K562 (cell line): ENCODE data around the gene MBD4. TPM values are rescaled to one million over a fixed set of nuclear protein-coding genes. Genes with fewer than 3 reads are reported as not detected.

Experiments
- KDM1A ChIP-seq, 2 experiments: fragments of 450-650 bp; IDR thresholded peaks; 2 replicates each; pipeline ENCODE4 v1.6.1; 2016; ENCODE audit warnings: mild to moderate bottlenecking in 2 of 2
- L3MBTL2 ChIP-seq: fragments of 450-650 bp; IDR thresholded peaks from 2 replicates; pipeline ENCODE4 v1.6.1; 2016; ENCODE audit warnings: mild to moderate bottlenecking, moderate library complexity
- MEIS2 ChIP-seq: fragments of 450-650 bp; IDR thresholded peaks from 2 replicates; pipeline ENCODE4 v1.6.1; 2014; ENCODE audit warnings: mild to moderate bottlenecking; ENCODE audit not compliant: partially characterized antibody
- NCOA2 ChIP-seq, 2 experiments: fragments of 450-650 bp; IDR thresholded peaks; 2 replicates each; pipeline ENCODE4 v1.6.1; 2018; ENCODE audit warnings: mild to moderate bottlenecking in 2 of 2, moderate library complexity in 1 of 2; ENCODE audit not compliant: partially characterized antibody in 2 of 2
- NFIC ChIP-seq: fragments of 450-650 bp; IDR thresholded peaks from 2 replicates; pipeline ENCODE4 v1.6.1; 2017; ENCODE audit warnings: mild to moderate bottlenecking, inconsistent platforms
- POLR2A ChIP-seq: fragments of 450-650 bp; conservative IDR thresholded peaks from 2 replicates; pipeline ENCODE4 v1.6.1; 2016
- PPARD ChIP-seq: fragments of 250-450 bp; sonication (Bioruptor Pico); IDR thresholded peaks from 2 replicates; pipeline ENCODE4 v1.8.0; 2022; ENCODE audit warnings: inconsistent platforms, mild to moderate bottlenecking, moderate library complexity
- SAFB2 ChIP-seq: fragments of 200-400 bp; formaldehyde crosslinking; IDR thresholded peaks from 2 replicates; pipeline ENCODE4 v1.6.1; 2018; ENCODE audit warnings: borderline replicate concordance, low read length, low read depth, moderate library complexity; ENCODE audit not compliant: severe bottlenecking
- ZBTB11 ChIP-seq, 3 experiments: fragments of 200-800 bp in 1 of 3; fragments of 250-450 bp in 1 of 3; fragments of 450-650 bp in 1 of 3; sonication (Bioruptor Pico) in 1 of 3; sonication (Bioruptor generic) in 1 of 3; formaldehyde crosslinking in 1 of 3; IDR thresholded peaks; 2 replicates each; pipeline versions ENCODE4 v1.6.1 to v1.8.0; 2016 to 2022; ENCODE audit warnings: mild to moderate bottlenecking in 2 of 3, missing genetic modification characterization in 2 of 3, missing compliant biosample characterization in 1 of 3, moderate library complexity in 1 of 3
- ZFX ChIP-seq: sonication (generic); formaldehyde crosslinking; IDR thresholded peaks from 2 replicates; pipeline ENCODE4 v1.8.0; 2022; ENCODE audit warnings: mild to moderate bottlenecking, missing genetic modification reagents, moderate library complexity
- polyA plus RNA-seq, 8 experiments: library from polyadenylated mRNA; depleted of rRNA in 4 of 8; stranded (reverse) in 5 of 8; unstranded in 3 of 8; fragments of >200 nt; fragmentation: Nextera tagmentation in 2 of 8; fragmentation: Illumina TruSeq in 1 of 8; extraction: Ambion mirVana in 2 of 8; extraction: Trizol in 1 of 8; gene quantifications; 2 replicates each; pipeline versions ENCODE4 v1.2.1 to v1.2.3, GENCODE V29; 2011 to 2014; ENCODE audit warnings: inconsistent platforms in 1 of 8, missing spikeins in 1 of 8
- total RNA-seq, 7 experiments: library from RNA; depleted of rRNA in 6 of 7; stranded (reverse); fragments of >200 nt in 6 of 7; fragmentation: Illumina TruSeq in 2 of 7; extraction: Trizol in 2 of 7; gene quantifications; 2 replicates each; pipeline versions ENCODE4 v1.2.1 to v1.2.3, GENCODE V29; 2011 to 2021; ENCODE audit warnings: low replicate concordance in 1 of 7
- TF ChIP-seq, protein P1 (sequence below): fragments of 450-650 bp; conservative IDR thresholded peaks from 2 replicates; pipeline ENCODE4 v1.6.1; 2016; ENCODE audit warnings: missing genetic modification characterization, low read depth, mild to moderate bottlenecking, missing compliant biosample characterization, moderate library complexity
- TF ChIP-seq, protein P2 (sequence below): fragments of 200-800 bp; sonication (Bioruptor generic); IDR thresholded peaks from 2 replicates; pipeline ENCODE4 v1.6.1; 2017; ENCODE audit warnings: missing genetic modification characterization, missing compliant biosample characterization
- TF ChIP-seq, protein P3 (sequence below): fragments of 250-450 bp; sonication (Bioruptor Pico); IDR thresholded peaks from 2 replicates; pipeline ENCODE4 v1.8.0; 2021; ENCODE audit warnings: borderline replicate concordance, mild to moderate bottlenecking, moderate library complexity; ENCODE audit not compliant: poor library complexity, severe bottlenecking
- TF ChIP-seq, protein P4 (sequence below): fragments of 250-450 bp; sonication (Bioruptor Pico); IDR thresholded peaks from 2 replicates; pipeline ENCODE4 v1.4.0; 2020; ENCODE audit warnings: mild to moderate bottlenecking
- TF ChIP-seq, protein P5 (sequence below): fragments of 250-450 bp; sonication (Bioruptor Pico); IDR thresholded peaks from 2 replicates; pipeline ENCODE4 v1.8.0; 2021; ENCODE audit warnings: mild to moderate bottlenecking, moderate library complexity

The MBD4 gene
- total and polyA plus RNA-seq, 9 of the 15 experiments (the other 6 are each of a cell fraction or from before 2014, with no cell fraction given) = 13.3 to 63.9 (median 39.0) TPM

GRCh38 chr3:129461022-129461421, 21.3 kb upstream of the MBD4 start (continued):
- TF ChIP-seq, protein P1, sequence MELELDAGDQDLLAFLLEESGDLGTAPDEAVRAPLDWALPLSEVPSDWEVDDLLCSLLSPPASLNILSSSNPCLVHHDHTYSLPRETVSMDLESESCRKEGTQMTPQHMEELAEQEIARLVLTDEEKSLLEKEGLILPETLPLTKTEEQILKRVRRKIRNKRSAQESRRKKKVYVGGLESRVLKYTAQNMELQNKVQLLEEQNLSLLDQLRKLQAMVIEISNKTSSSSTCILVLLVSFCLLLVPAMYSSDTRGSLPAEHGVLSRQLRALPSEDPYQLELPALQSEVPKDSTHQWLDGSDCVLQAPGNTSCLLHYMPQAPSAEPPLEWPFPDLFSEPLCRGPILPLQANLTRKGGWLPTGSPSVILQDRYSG = no peak
- TF ChIP-seq POLR2A (no peak), KDM1A (IDR thresholded peaks at IDR 0.05) (0 out of 4 replicates have a peak, but pooled peaks of 1 of the 2 experiments have one; percentile 10), ZBTB11 (CRISPR knock-in tag; IDR thresholded peaks at IDR 0.05) (peak in 1 of 3 experiments; percentile 10; a peak in 1 of 6 replicates), ZFX (CRISPR knock-in tag) (peak; percentile 46), MEIS2 (peak; percentile 6), NCOA2 (IDR thresholded peaks at IDR 0.05; ENCODE audit: partially characterized antibody in 2 of 2) (no peak), NFIC (no peak), L3MBTL2 (peak; percentile 27; the same call in 1 of the 2 replicates), SAFB2 (no peak), PPARD (CRISPR knock-in tag) (no peak)
- TF ChIP-seq, protein P2, sequence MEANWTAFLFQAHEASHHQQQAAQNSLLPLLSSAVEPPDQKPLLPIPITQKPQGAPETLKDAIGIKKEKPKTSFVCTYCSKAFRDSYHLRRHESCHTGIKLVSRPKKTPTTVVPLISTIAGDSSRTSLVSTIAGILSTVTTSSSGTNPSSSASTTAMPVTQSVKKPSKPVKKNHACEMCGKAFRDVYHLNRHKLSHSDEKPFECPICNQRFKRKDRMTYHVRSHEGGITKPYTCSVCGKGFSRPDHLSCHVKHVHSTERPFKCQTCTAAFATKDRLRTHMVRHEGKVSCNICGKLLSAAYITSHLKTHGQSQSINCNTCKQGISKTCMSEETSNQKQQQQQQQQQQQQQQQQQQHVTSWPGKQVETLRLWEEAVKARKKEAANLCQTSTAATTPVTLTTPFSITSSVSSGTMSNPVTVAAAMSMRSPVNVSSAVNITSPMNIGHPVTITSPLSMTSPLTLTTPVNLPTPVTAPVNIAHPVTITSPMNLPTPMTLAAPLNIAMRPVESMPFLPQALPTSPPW (CRISPR knock-in tag) = no peak
- TF ChIP-seq, protein P3, sequence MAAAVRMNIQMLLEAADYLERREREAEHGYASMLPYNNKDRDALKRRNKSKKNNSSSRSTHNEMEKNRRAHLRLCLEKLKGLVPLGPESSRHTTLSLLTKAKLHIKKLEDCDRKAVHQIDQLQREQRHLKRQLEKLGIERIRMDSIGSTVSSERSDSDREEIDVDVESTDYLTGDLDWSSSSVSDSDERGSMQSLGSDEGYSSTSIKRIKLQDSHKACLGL (CRISPR knock-in tag) = no peak
- TF ChIP-seq, protein P4, sequence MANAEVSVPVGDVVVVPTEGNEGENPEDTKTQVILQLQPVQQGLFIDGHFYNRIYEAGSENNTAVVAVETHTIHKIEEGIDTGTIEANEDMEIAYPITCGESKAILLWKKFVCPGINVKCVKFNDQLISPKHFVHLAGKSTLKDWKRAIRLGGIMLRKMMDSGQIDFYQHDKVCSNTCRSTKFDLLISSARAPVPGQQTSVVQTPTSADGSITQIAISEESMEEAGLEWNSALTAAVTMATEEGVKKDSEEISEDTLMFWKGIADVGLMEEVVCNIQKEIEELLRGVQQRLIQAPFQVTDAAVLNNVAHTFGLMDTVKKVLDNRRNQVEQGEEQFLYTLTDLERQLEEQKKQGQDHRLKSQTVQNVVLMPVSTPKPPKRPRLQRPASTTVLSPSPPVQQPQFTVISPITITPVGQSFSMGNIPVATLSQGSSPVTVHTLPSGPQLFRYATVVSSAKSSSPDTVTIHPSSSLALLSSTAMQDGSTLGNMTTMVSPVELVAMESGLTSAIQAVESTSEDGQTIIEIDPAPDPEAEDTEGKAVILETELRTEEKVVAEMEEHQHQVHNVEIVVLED = no peak
- TF ChIP-seq, protein P5, sequence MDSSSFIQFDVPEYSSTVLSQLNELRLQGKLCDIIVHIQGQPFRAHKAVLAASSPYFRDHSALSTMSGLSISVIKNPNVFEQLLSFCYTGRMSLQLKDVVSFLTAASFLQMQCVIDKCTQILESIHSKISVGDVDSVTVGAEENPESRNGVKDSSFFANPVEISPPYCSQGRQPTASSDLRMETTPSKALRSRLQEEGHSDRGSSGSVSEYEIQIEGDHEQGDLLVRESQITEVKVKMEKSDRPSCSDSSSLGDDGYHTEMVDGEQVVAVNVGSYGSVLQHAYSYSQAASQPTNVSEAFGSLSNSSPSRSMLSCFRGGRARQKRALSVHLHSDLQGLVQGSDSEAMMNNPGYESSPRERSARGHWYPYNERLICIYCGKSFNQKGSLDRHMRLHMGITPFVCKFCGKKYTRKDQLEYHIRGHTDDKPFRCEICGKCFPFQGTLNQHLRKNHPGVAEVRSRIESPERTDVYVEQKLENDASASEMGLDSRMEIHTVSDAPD (CRISPR knock-in tag) = no peak
